Mesendoderm (in vitro differentiated cells): ENCODE results near the gene CDIPT.
A peak's percentile ranks its signal among the peaks of the same experiment; 100 is the strongest.

Experiments
- DNase-seq: peaks from one replicate; pipeline ENCODE4 v3.0.0; 2013
- H2AK5ac ChIP-seq: 2 replicates; pipeline ENCODE4 v1.6.1; 2013; ENCODE audit warnings: low read length, inconsistent platforms
- H2BK120ac ChIP-seq: 2 replicates; pipeline ENCODE4 v1.6.1; 2013; ENCODE audit warnings: low read depth, mild to moderate bottlenecking, low read length, moderate library complexity, mixed read lengths
- H2BK15ac ChIP-seq: replicated peaks from 2 replicates; pipeline ENCODE4 v1.6.1; 2013; ENCODE audit warnings: low read depth, mild to moderate bottlenecking, moderate library complexity
- H2BK5ac ChIP-seq: 2 replicates; pipeline ENCODE4 v1.6.1; 2013; ENCODE audit warnings: low read length, inconsistent platforms
- H3K18ac ChIP-seq: 2 replicates; pipeline ENCODE4 v1.6.1; 2013; ENCODE audit warnings: mild to moderate bottlenecking, low read length, mixed read lengths
- H3K23ac ChIP-seq: one replicate; pipeline ENCODE4 v1.6.1; 2013; ENCODE audit warnings: low read length
- H3K27ac ChIP-seq: 2 replicates; pipeline ENCODE4 v1.5.1; 2013; ENCODE audit warnings: low read depth, mild to moderate bottlenecking, inconsistent platforms, low read length, moderate library complexity
- H3K27me3 ChIP-seq: 2 replicates; pipeline ENCODE4 v1.6.1; 2013; ENCODE audit warnings: low read length, control low read depth, mild to moderate bottlenecking, inconsistent platforms; ENCODE audit not compliant: insufficient read depth, poor library complexity
- H3K36me3 ChIP-seq: 2 replicates; pipeline ENCODE4 v1.6.1; 2013; ENCODE audit warnings: low read length, inconsistent platforms; ENCODE audit not compliant: control insufficient read depth, insufficient read depth
- H3K4ac ChIP-seq: one replicate; pipeline ENCODE4 v1.6.1; 2013; ENCODE audit warnings: low read depth, mild to moderate bottlenecking, low read length, moderate library complexity
- H3K4me1 ChIP-seq: 2 replicates; pipeline ENCODE4 v1.6.1; 2013; ENCODE audit warnings: low read depth, low read length, inconsistent platforms; ENCODE audit not compliant: control insufficient read depth
- H3K4me2 ChIP-seq: 2 replicates; pipeline ENCODE4 v1.6.1; 2013; ENCODE audit warnings: low read length
- H3K4me3 ChIP-seq: 2 replicates; pipeline ENCODE4 v1.5.1; 2013; ENCODE audit warnings: mild to moderate bottlenecking, low read length
- H3K56ac ChIP-seq: one replicate; pipeline ENCODE4 v1.6.1; 2013; ENCODE audit warnings: low read length
- H3K79me1 ChIP-seq: 2 replicates; pipeline ENCODE4 v1.6.1; 2013; ENCODE audit warnings: low read length, inconsistent platforms
- H3K79me2 ChIP-seq: 2 replicates; pipeline ENCODE4 v1.6.1; 2013; ENCODE audit warnings: mild to moderate bottlenecking, low read length; ENCODE audit not compliant: control insufficient read depth, insufficient read depth
- H3K9ac ChIP-seq: 2 replicates; pipeline ENCODE4 v1.6.1; 2013; ENCODE audit warnings: low read length, inconsistent platforms
- H4K5ac ChIP-seq: one replicate; pipeline ENCODE4 v1.6.1; 2013; ENCODE audit warnings: low read length
- H4K8ac ChIP-seq: one replicate; pipeline ENCODE4 v1.6.1; 2013; ENCODE audit warnings: low read depth, mild to moderate bottlenecking, control low read depth, low read length, moderate library complexity
- WGBS: extraction: QIAGEN DNeasy Blood & Tissue Kit; methylation state at CpG from one replicate; pipeline ENCODE4 v1.1.7; 2013; ENCODE audit warnings: low lambda C conversion rate, missing lambda C conversion rate; ENCODE audit not compliant: insufficient coverage; ENCODE audit errors: extremely low coverage; 5-methylcytosine and 5-hydroxymethylcytosine counted together

The CDIPT gene

GRCh38 chr16:29854520-29855100, 8.4 kb downstream of the CDIPT start:
- H3K27ac ChIP-seq, result no peak overlapping the region
- no peak overlapping the region for H2BK5ac ChIP-seq
- no peaks in the 10 kb centered on the region for H3K27me3 ChIP-seq
- no peak overlapping the region for H3K56ac ChIP-seq
- H3K9ac ChIP-seq, result no peak overlapping the region
- H3K79me2 ChIP-seq, result no peaks in the 10 kb centered on the region
- no peak overlapping the region for H2AK5ac ChIP-seq
- H3K36me3 ChIP-seq, result no peaks in the 10 kb centered on the region
- WGBS, result no CpG with 5 or more reads among the region's 5 CpGs
- no peaks in the 10 kb centered on the region for H3K4me1 ChIP-seq
- no peak overlapping the region for H3K4me2 ChIP-seq
- H2BK15ac ChIP-seq, result no peak overlapping the region
- H2BK120ac ChIP-seq, result no peak overlapping the region
- no peak overlapping the region for H3K18ac ChIP-seq
- no peak overlapping the region for H3K4me3 ChIP-seq
- DNase-seq, result no peak
- no peaks in the 10 kb centered on the region for H3K79me1 ChIP-seq
- no peak overlapping the region for H4K8ac ChIP-seq
- H3K4ac ChIP-seq, result no peak overlapping the region
- no peak overlapping the region for H3K23ac ChIP-seq
- no peak overlapping the region for H4K5ac ChIP-seq

- Histone ChIP-seq H4K5ac (no peak overlapping the region), H3K18ac (no peak overlapping the region), H2AK5ac (no peak overlapping the region), H3K27me3 (no peaks in the 10 kb centered on the region), H3K4me3 (no peak overlapping the region), H3K56ac (no peak overlapping the region), H3K79me1 (no peaks in the 10 kb centered on the region), H2BK120ac (no peak overlapping the region), H3K4ac (no peak overlapping the region), H3K79me2 (no peaks in the 10 kb centered on the region), H3K4me2 (no peak overlapping the region), H3K9ac (no peak overlapping the region), H3K27ac (no peak overlapping the region), H3K36me3 (no peaks in the 10 kb centered on the region), H2BK5ac (no peak overlapping the region), H4K8ac (no peak overlapping the region), H3K23ac (no peak overlapping the region), H3K4me1 (peaks cover 3% of the 10 kb centered on the region), H2BK15ac (no peak overlapping the region)
- WGBS, result no CpG with 5 or more reads among the region's 7 CpGs
- no peak for DNase-seq
Observed at GRCh38 chr16:29852654-29853053, 10.4 kb downstream of the CDIPT start.

GRCh38 chr16:29850998-29851397, 12.0 kb downstream of the CDIPT start:
- Histone ChIP-seq H4K8ac (no peak overlapping the region), H3K56ac (no peak overlapping the region), H3K23ac (no peak overlapping the region), H2BK5ac (no peak overlapping the region), H3K79me1 (no peaks in the 10 kb centered on the region), H3K27me3 (no peaks in the 10 kb centered on the region), H2AK5ac (no peak overlapping the region), H3K9ac (no peak overlapping the region), H3K4me3 (no peak overlapping the region), H3K79me2 (no peaks in the 10 kb centered on the region), H3K18ac (no peak overlapping the region), H4K5ac (no peak overlapping the region), H3K36me3 (no peaks in the 10 kb centered on the region), H3K4ac (no peak overlapping the region), H2BK120ac (no peak overlapping the region), H3K4me2 (no peak overlapping the region), H3K4me1 (peaks cover 3% of the 10 kb centered on the region), H2BK15ac (no peak overlapping the region), H3K27ac (no peak overlapping the region)
- no peak for DNase-seq
- WGBS, result no CpG with 5 or more reads among the region's 3 CpGs

DNA sequence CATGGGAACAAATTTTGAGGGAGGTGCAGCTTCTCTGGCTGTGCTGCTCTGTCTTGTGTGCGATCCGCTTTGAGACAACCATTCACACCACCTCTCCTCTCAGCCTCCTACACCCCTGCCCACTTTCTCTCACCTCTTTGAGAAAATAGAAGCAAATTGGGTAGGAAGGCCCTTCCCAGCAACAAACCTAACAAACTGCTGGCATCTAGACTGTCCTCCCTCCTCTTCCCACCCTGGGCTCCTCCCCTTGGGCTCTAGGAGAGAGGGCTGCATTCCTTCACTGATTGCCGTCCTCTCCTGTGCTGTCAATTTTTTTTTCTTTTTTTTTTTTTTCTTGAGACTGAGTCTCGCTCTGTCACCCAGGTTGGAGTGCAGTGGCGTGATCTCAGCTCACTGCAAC, 13.5 kb downstream of the CDIPT start:
- Histone ChIP-seq H2BK5ac (no peak overlapping the region), H3K4me1 (peaks cover 3% of the 10 kb centered on the region), H3K79me1 (no peaks in the 10 kb centered on the region), H4K5ac (no peak overlapping the region), H3K23ac (no peak overlapping the region), H4K8ac (no peak overlapping the region), H2BK120ac (no peak overlapping the region), H2AK5ac (no peak overlapping the region), H3K4me3 (no peak overlapping the region), H3K27ac (no peak overlapping the region), H3K79me2 (no peaks in the 10 kb centered on the region), H3K18ac (no peak overlapping the region), H3K36me3 (no peaks in the 10 kb centered on the region), H3K9ac (peak overlapping the region; percentile 31), H3K56ac (peak overlapping the region; percentile 72), H3K27me3 (no peaks in the 10 kb centered on the region), H3K4ac (no peak overlapping the region), H2BK15ac (no peak overlapping the region), H3K4me2 (no peak overlapping the region)
- DNase-seq, result peak; percentile 88
- WGBS, result no CpG with 5 or more reads among the region's 5 CpGs

- Histone ChIP-seq H3K23ac (no peak overlapping the region), H3K4me2 (no peak overlapping the region), H2AK5ac (no peak overlapping the region), H3K27me3 (no peaks in the 10 kb centered on the region), H3K18ac (no peak overlapping the region), H2BK5ac (no peak overlapping the region), H3K4me1 (peaks cover 3% of the 10 kb centered on the region), H2BK120ac (no peak overlapping the region), H3K79me1 (no peaks in the 10 kb centered on the region), H3K36me3 (no peaks in the 10 kb centered on the region), H3K4ac (no peak overlapping the region), H4K5ac (no peak overlapping the region), H3K56ac (no peak overlapping the region), H3K27ac (no peak overlapping the region), H3K9ac (no peak overlapping the region), H3K79me2 (no peaks in the 10 kb centered on the region), H3K4me3 (no peak overlapping the region), H2BK15ac (no peak overlapping the region), H4K8ac (no peak overlapping the region)
- peak; percentile 62 for DNase-seq
- no CpG with 5 or more reads among the region's 15 CpGs for WGBS
Observed at GRCh38 chr16:29848420-29849297, 14.4 kb downstream of the CDIPT start.
